ENCODE results near the gene NAT10. TPM values are rescaled to one million over a fixed set of nuclear protein-coding genes. Genes with fewer than 3 reads are reported as not detected.

NAT10 gene
- total and polyA plus RNA-seq, 8 donors: 30.0 to 69.3 (median 62.6) TPM

DNA sequence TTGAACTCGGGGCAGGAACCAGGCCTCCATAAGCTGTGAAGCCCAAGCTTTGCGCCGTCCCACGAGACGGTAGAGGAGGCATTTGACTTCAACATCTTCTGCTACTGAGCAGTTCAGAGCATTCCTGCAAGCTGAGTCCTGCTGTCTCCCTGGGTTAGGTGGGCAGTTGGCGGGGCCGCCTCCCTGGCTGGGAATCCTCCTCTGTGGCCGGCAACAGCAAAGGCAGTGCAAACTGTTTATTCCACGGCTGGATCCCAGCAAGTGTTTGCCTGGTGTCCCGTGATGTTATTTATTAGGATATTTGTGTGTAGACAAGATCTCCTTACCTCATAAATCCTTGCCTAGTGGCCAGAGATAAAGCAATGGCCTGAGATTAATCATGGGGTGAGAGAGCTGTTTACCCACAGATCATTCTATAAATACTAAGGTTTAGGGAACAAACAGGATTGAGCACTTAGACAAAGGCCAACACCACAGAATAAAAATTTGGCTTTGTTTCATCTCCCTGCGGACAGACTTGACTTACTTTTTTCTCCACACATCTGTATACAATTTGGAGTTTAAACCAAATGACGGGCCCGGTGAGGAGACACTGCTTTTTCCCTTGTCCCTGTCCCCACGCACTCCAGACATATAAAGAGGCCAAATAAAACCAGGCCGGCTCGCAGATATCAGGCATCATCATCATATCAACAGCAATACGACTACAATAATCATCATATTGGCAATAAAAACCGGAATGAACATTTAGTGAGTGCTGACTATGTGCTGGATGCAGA, 63.4 kb downstream of the NAT10 start:
- H3K27ac ChIP-seq: no peak overlapping the region
- DNase-seq (no peak), ATAC-seq (no peak)
- H3K9me3 ChIP-seq: no peaks in the 10 kb centered on the region
- H3K27me3 ChIP-seq: peaks cover 0 to 11% of the 10 kb centered on the region in 2 donors
- no peak overlapping the region for H3K4me3 ChIP-seq
- intact Hi-C loops (cut with DNase I): no loop called here
- H3K36me3 ChIP-seq: no peaks in the 10 kb centered on the region
- TF ChIP-seq, protein P1, sequence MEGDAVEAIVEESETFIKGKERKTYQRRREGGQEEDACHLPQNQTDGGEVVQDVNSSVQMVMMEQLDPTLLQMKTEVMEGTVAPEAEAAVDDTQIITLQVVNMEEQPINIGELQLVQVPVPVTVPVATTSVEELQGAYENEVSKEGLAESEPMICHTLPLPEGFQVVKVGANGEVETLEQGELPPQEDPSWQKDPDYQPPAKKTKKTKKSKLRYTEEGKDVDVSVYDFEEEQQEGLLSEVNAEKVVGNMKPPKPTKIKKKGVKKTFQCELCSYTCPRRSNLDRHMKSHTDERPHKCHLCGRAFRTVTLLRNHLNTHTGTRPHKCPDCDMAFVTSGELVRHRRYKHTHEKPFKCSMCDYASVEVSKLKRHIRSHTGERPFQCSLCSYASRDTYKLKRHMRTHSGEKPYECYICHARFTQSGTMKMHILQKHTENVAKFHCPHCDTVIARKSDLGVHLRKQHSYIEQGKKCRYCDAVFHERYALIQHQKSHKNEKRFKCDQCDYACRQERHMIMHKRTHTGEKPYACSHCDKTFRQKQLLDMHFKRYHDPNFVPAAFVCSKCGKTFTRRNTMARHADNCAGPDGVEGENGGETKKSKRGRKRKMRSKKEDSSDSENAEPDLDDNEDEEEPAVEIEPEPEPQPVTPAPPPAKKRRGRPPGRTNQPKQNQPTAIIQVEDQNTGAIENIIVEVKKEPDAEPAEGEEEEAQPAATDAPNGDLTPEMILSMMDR (IDR thresholded peaks at IDR 0.05): no peak
- no peaks in the 10 kb centered on the region for H3K4me1 ChIP-seq

GRCh38 chr11:34169686-34170085, 64.3 kb downstream of the NAT10 start:
- peaks cover 0 to 6% of the 10 kb centered on the region in 2 donors for H3K4me1 ChIP-seq
- no peak overlapping the region for H3K4me3 ChIP-seq
- DNase-seq (no peak), ATAC-seq (no peak)
- no peaks in the 10 kb centered on the region for H3K9me3 ChIP-seq
- H3K27ac ChIP-seq: no peak overlapping the region
- H3K27me3 ChIP-seq: peaks cover 0 to 20% of the 10 kb centered on the region in 2 donors
- intact Hi-C loops (cut with DNase I): no loop called here
- TF ChIP-seq, protein P1 (IDR thresholded peaks at IDR 0.05): no peak
- no peaks in the 10 kb centered on the region for H3K36me3 ChIP-seq

GRCh38 chr11:34173050-34173449, 67.6 kb downstream of the NAT10 start:
- Histone ChIP-seq H3K9me3 (no peaks in the 10 kb centered on the region), H3K4me3 (no peak overlapping the region), H3K36me3 (no peaks in the 10 kb centered on the region), H3K27me3 (peaks cover 0 to 20% of the 10 kb centered on the region in 2 donors), H3K4me1 (peaks cover 0 to 8% of the 10 kb centered on the region in 2 donors), H3K27ac (no peak overlapping the region)
- intact Hi-C loops (cut with DNase I): no loop called here
- ATAC-seq (no peak), DNase-seq (no peak)
- TF ChIP-seq, protein P1 (IDR thresholded peaks at IDR 0.05): no peak

- no peaks in the 10 kb centered on the region for H3K36me3 ChIP-seq
- peak overlapping the region in 1 of 2 donors; percentile 7 for H3K4me3 ChIP-seq
- ATAC-seq: peak; percentile 100
- no peak overlapping the region for H3K27ac ChIP-seq
- no peaks in the 10 kb centered on the region for H3K9me3 ChIP-seq
- TF ChIP-seq, protein P1 (IDR thresholded peaks at IDR 0.05): peak; percentile 82 to 91
- peaks cover 0 to 8% of the 10 kb centered on the region in 2 donors for H3K4me1 ChIP-seq
- peaks cover 0 to 20% of the 10 kb centered on the region in 2 donors for H3K27me3 ChIP-seq
- DNase-seq: peak; percentile 70 to 95 (median 85)
- intact Hi-C loops (cut with DNase I): loop anchor here in 1 of 2 donors (2.0 kb wide), 1 partner anchor 184 kb away; the partner anchor contains the start of gene ABTB2
Observed at GRCh38 chr11:34174412-34175041, 69.1 kb downstream of the NAT10 start.

All from left lung (tissue), 10 donors.